KOPT-K1 (cell line): ENCODE results near the gene TEX53.

Experiments
- H3K27ac ChIP-seq: fragments of 200-600 bp; sonication (generic); 2 replicates; pipeline ENCODE4 v1.5.1; 2016; ENCODE audit warnings: antibody characterized with exemption, mild to moderate bottlenecking, low read depth, low read length; ENCODE audit not compliant: poor library complexity, severe bottlenecking
- H3K36me3 ChIP-seq: fragments of 200-600 bp; sonication (generic); 2 replicates; pipeline ENCODE4 v1.5.1; 2017; ENCODE audit warnings: antibody characterized with exemption, mild to moderate bottlenecking, low read length, moderate library complexity; ENCODE audit not compliant: insufficient read depth
- H3K9me3 ChIP-seq: fragments of 200-600 bp; sonication (generic); 2 replicates; pipeline ENCODE4 v1.5.1; 2017; ENCODE audit warnings: antibody characterized with exemption, low read length, mild to moderate bottlenecking; ENCODE audit not compliant: insufficient read depth, poor library complexity, severe bottlenecking

TEX53 gene

GRCh38 chr9:114666851-114667250 lies 9.2 kb upstream of the TEX53 start:
- Histone ChIP-seq H3K36me3 (no peaks in the 10 kb centered on the region), H3K9me3 (no peaks in the 10 kb centered on the region), H3K27ac (no peak overlapping the region)

GRCh38 chr9:114666401-114666800 lies 8.8 kb upstream of the TEX53 start:
- Histone ChIP-seq H3K9me3 (no peaks in the 10 kb centered on the region), H3K27ac (no peak overlapping the region), H3K36me3 (no peaks in the 10 kb centered on the region)

DNA sequence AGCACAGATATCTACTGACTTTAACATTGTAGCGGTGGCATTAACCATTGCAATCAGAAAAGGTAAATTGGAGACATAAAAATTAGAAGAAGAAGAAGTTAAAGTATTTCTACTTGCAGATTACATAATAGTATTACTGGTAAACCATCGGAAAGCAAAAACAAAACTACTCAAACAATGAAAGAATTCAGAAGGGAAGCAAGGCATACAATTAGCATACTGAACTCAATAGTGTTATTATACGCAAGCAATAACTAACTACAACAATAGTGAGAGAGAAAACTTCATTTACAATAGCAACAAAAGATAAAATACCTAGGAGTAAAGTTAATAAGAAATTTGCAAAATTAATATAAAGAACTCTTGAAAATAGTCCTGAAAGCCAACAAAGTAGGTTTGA lies 6.6 kb upstream of the TEX53 start:
- Histone ChIP-seq H3K27ac (no peak overlapping the region), H3K9me3 (no peaks in the 10 kb centered on the region), H3K36me3 (no peaks in the 10 kb centered on the region)

- Histone ChIP-seq H3K36me3 (no peaks in the 10 kb centered on the region), H3K27ac (no peak overlapping the region), H3K9me3 (no peaks in the 10 kb centered on the region)
Measured at GRCh38 chr9:114662081-114662989, 4.7 kb upstream of the TEX53 start.

DNA sequence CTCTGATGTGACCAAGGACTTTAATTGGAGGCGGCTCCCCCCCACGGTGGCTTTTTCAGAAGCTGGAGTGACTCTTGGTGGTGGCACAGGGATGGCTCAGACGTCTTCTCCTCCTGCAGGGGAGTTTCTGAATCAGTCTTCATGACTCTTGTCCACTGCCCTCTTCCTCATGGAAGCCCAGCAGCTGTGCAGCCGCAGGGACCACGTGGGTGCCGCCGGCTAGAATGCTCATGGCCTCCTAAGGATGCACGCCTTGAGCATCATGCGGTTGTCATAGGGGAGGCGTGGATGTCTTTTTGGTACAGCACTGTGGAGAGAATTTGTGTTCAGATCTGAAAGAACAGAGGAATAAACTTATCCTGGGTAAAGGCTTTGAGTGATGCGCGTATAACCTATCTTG lies 1.3 kb downstream of the TEX53 start:
- no peaks in the 10 kb centered on the region for H3K36me3 ChIP-seq
- H3K9me3 ChIP-seq = no peaks in the 10 kb centered on the region
- no peak overlapping the region for H3K27ac ChIP-seq

DNA sequence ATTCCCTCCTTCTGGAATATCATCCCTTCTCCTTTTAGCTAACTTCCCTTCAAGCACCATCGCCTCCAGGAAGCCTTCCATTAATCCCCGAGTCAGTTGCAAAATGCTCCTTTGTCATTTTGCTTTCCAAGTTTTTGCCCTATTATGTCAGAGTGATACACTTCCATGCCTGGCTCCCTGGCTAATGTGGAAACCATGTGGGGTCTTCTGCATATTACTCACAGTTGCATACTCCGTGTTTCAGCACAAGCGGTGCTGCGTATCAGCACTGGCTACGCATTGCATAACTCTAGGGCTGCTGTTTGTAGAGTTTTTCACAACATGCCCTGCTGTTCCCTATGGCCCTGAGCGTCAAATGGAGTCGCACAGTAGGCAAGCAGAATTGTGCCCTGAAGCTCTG lies 1.9 kb downstream of the TEX53 start:
- Histone ChIP-seq H3K27ac (no peak overlapping the region), H3K36me3 (no peaks in the 10 kb centered on the region)

GRCh38 chr9:114653556-114654159 lies 3.9 kb downstream of the TEX53 start:
- Histone ChIP-seq H3K27ac (no peak overlapping the region), H3K9me3 (no peaks in the 10 kb centered on the region), H3K36me3 (no peaks in the 10 kb centered on the region)

More for the DNA sequence above, 1.9 kb downstream of the TEX53 start:
- no peaks in the 10 kb centered on the region for H3K9me3 ChIP-seq

- no peaks in the 10 kb centered on the region for H3K36me3 ChIP-seq
- H3K9me3 ChIP-seq = no peaks in the 10 kb centered on the region
- H3K27ac ChIP-seq = no peak overlapping the region
Measured at GRCh38 chr9:114652776-114653555, 4.6 kb downstream of the TEX53 start.

GRCh38 chr9:114643896-114644295 lies 13.7 kb downstream of the TEX53 start:
- Histone ChIP-seq H3K9me3 (peaks cover 11% of the 10 kb centered on the region), H3K36me3 (peaks cover 63% of the 10 kb centered on the region), H3K27ac (no peak overlapping the region)

- Histone ChIP-seq H3K9me3 (peaks cover 11% of the 10 kb centered on the region), H3K27ac (no peak overlapping the region), H3K36me3 (peaks cover 72% of the 10 kb centered on the region)
Measured at GRCh38 chr9:114643001-114643400, 14.6 kb downstream of the TEX53 start.

GRCh38 chr9:114641967-114642366 lies 15.6 kb downstream of the TEX53 start:
- Histone ChIP-seq H3K36me3 (peaks cover 75% of the 10 kb centered on the region), H3K27ac (no peak overlapping the region), H3K9me3 (peaks cover 8% of the 10 kb centered on the region)

GRCh38 chr9:114638404-114638803 lies 19.2 kb downstream of the TEX53 start:
- Histone ChIP-seq H3K9me3 (no peaks in the 10 kb centered on the region), H3K36me3 (peaks cover 56% of the 10 kb centered on the region), H3K27ac (no peak overlapping the region)

- Histone ChIP-seq H3K9me3 (no peaks in the 10 kb centered on the region), H3K36me3 (peaks cover 71% of the 10 kb centered on the region), H3K27ac (no peak overlapping the region)
Measured at GRCh38 chr9:114634387-114634786, 23.2 kb downstream of the TEX53 start.

DNA sequence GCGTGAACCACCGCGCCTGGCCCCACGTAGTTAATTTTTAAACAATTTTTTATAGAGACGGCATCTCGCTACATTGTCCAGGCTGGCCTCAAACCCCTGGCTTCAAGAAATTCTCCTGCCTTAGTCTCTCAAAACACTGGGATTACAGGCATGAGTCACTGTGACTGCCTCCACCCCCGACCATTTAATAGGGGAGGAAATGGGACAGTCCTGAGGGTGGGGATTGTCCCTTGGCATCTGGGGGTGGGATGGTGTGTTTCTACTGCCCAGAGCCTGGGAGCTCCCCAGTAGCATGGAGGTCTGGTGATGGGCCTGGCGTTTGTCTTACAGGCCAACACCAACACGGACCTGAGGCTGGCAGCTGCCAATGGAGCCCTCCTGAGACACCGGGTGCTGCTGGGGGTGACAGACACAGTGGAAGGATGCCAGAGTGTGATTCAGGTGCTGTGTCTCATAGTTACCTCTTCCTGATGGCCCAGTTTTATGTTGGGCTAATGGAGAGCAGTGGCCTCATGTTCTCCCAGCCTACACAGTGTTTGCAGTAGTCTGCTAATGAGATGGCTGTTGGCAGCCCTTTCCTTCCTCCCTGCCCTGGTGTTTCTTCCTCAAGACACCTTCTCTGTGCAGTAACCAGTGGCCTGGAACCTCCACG lies 24.0 kb downstream of the TEX53 start:
- Histone ChIP-seq H3K9me3 (no peaks in the 10 kb centered on the region), H3K36me3 (peaks cover 71% of the 10 kb centered on the region), H3K27ac (no peak overlapping the region)

DNA sequence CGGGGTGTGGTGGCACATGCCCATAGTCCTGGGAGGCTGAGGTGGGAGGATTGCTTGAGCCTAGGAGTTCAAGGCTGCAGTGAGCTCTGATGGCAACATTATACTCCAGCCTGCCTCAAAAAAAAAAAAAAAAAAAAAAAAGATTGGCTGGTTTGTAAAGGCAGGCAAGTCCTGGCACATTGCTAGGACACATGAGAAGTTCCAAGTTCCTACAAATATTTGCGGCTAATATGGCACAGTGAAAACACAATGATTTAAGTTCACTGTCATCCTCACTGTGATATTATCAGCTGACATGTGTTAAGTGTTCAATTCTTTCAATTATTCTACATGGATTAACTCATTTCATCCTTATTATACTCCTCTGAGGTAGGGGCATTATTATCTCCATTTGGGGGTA lies 26.4 kb downstream of the TEX53 start:
- Histone ChIP-seq H3K36me3 (peaks cover 83% of the 10 kb centered on the region), H3K27ac (no peak overlapping the region), H3K9me3 (no peaks in the 10 kb centered on the region)
